DMS114 treated with DMSO at 0.1 percent for 48 hours (cell line): ENCODE results near the gene FBXO34.
"Not testable (repeated sequence)": the region's sequence is repeated elsewhere in the genome, so short reads cannot be mapped to it uniquely, and the experiment has no call there.

Experiments
- DNase-seq: peaks from one replicate; lab custom pipeline; 2025; ENCODE audit not compliant: unreplicated experiment; lab: John Stamatoyannopoulos, UW

The FBXO34 gene

GRCh38 chr14:55309154-55309553, 37.9 kb downstream of the FBXO34 start:
- DNase-seq, result no peak

- DNase-seq, result no peak
Measured at GRCh38 chr14:55309761-55310365, 38.6 kb downstream of the FBXO34 start.

- DNase-seq, result not testable (repeated sequence)
Measured at GRCh38 chr14:55312379-55313030, 41.3 kb downstream of the FBXO34 start.

GRCh38 chr14:55313480-55313879, 42.3 kb downstream of the FBXO34 start:
- no peak for DNase-seq

GRCh38 chr14:55314449-55314848, 43.2 kb downstream of the FBXO34 start:
- no peak for DNase-seq

- no peak for DNase-seq
Measured at GRCh38 chr14:55316564-55316963, 45.3 kb downstream of the FBXO34 start.

GRCh38 chr14:55317542-55318306, 46.5 kb downstream of the FBXO34 start:
- no peak for DNase-seq

- DNase-seq, result no peak
Measured at GRCh38 chr14:55318694-55319093, 47.5 kb downstream of the FBXO34 start.

- DNase-seq, result no peak
Measured at GRCh38 chr14:55323910-55324309, 52.7 kb downstream of the FBXO34 start.

- DNase-seq, result no peak
Measured at GRCh38 chr14:55324812-55325211, 53.6 kb downstream of the FBXO34 start.

- no peak for DNase-seq
Measured at GRCh38 chr14:55327179-55327578, 56.0 kb downstream of the FBXO34 start.

- DNase-seq, result no peak
Measured at GRCh38 chr14:55328317-55328716, 57.1 kb downstream of the FBXO34 start.

- DNase-seq, result no peak
Measured at GRCh38 chr14:55329999-55330710, 58.9 kb downstream of the FBXO34 start.

- no peak for DNase-seq
Measured at GRCh38 chr14:55332654-55333570, 61.7 kb downstream of the FBXO34 start.

GRCh38 chr14:55333711-55334485, 62.7 kb downstream of the FBXO34 start:
- DNase-seq, result no peak

- DNase-seq, result no peak
Measured at GRCh38 chr14:55336162-55336561, 64.9 kb downstream of the FBXO34 start.

GRCh38 chr14:55336691-55337090, 65.5 kb downstream of the FBXO34 start:
- no peak for DNase-seq

- no peak for DNase-seq
Measured at GRCh38 chr14:55339770-55340169, 68.5 kb downstream of the FBXO34 start.

GRCh38 chr14:55340482-55340881, 69.3 kb downstream of the FBXO34 start:
- DNase-seq, result no peak

GRCh38 chr14:55341781-55342180, 70.6 kb downstream of the FBXO34 start:
- no peak for DNase-seq
